GM12874 (cell line): Measurements from ENCODE around the gene AGBL5.

Experiments
- TF ChIP-seq, protein P1 (sequence below): IDR thresholded peaks from 2 replicates; pipeline ENCODE4 v1.5.1; 2011; ENCODE audit warnings: low read depth, mild to moderate bottlenecking, control low read depth, low read length, moderate library complexity; ENCODE audit not compliant: insufficient read depth

The AGBL5 gene

DNA sequence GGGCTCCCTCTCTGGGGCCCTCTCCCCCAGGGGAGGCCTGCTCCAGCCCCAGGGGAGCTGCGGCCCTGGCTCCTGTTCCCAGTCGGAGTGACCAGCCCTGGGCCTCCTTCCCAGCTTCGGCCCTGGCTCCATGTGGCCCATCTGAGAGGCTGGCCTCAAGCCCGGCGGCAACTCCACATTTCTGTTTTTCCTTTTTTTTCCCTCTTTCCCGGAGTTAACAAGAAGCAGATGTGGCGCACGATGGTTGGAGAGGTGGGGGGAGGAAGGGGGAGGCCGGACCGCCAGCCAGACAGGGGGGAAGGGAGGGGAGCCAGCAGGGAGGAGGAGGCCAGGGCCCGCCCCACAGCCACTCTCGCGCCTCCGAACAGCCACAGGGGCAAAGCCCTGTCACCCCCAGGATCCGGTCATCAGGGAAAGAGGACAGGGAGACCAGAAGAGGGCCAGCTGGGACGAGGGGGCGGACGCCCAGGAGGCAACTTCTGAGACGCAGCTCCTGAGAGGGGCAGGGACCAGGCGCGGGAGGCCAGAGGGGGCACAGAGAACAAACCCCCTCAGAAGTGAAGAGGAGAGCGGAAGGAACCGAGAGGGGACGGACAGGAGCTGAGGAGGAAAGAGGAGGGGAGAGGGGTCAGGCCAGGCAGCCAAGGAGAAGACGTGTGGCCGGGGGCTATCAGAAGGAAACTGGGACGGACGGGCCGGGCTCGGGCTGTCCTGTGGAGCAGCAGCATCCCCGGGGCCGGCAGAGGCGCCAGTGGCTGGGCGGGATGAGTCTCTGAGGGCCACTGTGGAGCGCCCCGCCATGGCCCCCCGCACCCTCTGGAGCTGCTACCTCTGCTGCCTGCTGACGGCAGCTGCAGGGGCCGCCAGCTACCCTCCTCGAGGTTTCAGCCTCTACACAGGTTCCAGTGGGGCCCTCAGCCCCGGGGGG is 27.1 kb downstream of the AGBL5 start, which contains the start of gene EMILIN1:
EMILIN1 (plus strand) TSS at position 349 of the 928 bp plus-strand sequence; CDS start at position 800, 451 bp downstream.
- TF ChIP-seq, protein P1, sequence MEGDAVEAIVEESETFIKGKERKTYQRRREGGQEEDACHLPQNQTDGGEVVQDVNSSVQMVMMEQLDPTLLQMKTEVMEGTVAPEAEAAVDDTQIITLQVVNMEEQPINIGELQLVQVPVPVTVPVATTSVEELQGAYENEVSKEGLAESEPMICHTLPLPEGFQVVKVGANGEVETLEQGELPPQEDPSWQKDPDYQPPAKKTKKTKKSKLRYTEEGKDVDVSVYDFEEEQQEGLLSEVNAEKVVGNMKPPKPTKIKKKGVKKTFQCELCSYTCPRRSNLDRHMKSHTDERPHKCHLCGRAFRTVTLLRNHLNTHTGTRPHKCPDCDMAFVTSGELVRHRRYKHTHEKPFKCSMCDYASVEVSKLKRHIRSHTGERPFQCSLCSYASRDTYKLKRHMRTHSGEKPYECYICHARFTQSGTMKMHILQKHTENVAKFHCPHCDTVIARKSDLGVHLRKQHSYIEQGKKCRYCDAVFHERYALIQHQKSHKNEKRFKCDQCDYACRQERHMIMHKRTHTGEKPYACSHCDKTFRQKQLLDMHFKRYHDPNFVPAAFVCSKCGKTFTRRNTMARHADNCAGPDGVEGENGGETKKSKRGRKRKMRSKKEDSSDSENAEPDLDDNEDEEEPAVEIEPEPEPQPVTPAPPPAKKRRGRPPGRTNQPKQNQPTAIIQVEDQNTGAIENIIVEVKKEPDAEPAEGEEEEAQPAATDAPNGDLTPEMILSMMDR, result no peak

DNA sequence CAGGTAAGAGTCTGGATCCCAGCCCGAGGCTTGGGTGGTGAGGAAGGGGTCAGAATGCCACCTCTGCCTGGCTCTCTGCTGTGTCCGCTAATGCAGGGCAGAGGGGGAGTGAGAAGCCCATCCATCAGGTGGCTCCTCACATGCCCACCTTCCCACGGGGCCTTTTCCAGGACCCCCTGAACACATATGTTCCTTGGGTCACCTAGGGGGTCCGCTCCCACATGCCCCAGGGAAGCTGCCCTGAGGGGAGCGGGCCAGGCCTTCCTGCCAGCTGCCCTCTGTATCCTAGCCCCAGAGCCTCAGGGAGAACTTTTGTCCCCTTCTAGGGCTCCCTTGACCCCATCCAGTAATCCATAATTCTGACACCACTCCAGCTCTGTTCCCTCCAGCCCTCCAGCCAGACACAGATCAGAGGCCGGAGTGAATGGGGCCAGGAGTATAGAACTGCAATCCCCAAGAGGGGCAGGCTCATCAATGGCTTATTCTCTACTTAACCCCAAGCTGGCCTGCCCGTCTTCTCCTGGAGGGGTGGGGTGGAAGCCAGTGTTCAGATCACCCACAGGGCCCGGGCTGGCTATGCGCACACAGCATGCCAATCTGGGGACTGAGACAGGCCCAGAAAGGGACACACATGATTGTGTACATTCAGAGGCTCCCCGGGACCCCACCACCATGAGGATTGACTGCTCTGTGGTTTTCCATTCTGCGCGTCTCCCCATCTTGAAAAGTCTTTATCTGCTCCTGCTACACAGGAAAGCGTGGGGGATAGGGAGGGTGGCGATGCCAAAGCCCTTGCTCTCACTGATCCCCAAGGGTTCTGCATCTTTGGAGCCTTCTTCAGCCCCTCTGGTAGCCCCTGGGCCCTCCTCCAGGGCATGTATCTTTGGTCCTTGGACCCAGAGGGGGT is 28.0 kb downstream of the AGBL5 start:
- TF ChIP-seq, protein P1, result no peak

DNA sequence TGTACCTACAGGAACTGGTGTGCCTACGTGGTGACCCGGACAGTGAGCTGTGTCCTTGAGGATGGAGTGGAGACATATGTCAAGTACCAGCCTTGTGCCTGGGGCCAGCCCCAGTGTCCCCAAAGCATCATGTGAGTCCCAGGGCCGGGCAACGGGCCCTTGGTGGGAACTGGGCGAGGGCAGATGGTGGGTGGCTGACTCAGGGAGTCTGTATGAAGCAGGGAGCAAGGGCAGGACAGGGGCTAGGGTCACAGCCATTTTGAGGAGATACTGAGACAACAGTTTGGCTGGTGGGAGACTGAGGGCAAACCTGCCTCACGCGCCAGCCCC is 28.6 kb downstream of the AGBL5 start:
- TF ChIP-seq, protein P1, result no peak

DNA sequence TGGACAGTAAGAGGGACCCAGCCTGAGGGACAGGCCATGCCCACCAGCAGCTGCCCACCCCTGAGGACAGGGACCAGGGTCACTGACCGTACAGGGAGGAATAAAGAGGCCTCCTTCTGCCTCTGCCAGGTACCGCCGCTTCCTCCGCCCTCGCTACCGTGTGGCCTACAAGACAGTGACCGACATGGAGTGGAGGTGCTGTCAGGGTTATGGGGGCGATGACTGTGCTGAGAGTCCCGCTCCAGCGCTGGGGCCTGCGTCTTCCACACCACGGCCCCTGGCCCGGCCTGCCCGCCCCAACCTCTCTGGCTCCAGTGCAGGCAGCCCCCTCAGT is 29.1 kb downstream of the AGBL5 start:
- TF ChIP-seq, protein P1, result no peak

DNA sequence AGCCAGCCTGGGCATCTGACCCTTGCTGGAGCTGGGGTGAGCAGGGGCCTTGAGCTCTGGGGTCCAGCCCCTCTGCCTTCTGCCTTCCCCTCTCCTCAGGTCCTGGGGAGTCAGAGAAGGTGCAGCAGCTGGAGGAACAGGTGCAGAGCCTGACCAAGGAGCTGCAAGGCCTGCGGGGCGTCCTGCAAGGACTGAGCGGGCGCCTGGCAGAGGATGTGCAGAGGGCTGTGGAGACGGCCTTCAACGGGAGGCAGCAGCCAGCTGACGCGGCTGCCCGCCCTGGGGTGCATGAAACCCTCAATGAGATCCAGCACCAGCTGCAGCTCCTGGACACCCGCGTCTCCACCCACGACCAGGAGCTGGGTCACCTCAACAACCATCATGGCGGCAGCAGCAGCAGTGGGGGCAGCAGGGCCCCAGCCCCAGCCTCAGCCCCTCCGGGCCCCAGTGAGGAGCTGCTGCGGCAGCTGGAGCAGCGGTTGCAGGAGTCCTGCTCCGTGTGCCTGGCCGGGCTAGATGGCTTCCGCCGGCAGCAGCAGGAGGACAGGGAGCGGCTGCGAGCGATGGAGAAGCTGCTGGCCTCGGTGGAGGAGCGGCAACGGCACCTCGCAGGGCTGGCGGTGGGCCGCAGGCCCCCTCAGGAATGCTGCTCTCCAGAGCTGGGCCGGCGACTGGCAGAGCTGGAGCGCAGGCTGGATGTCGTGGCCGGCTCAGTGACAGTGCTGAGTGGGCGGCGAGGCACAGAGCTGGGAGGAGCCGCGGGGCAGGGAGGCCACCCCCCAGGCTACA is 30.7 kb downstream of the AGBL5 start:
- TF ChIP-seq, protein P1, result no peak

DNA sequence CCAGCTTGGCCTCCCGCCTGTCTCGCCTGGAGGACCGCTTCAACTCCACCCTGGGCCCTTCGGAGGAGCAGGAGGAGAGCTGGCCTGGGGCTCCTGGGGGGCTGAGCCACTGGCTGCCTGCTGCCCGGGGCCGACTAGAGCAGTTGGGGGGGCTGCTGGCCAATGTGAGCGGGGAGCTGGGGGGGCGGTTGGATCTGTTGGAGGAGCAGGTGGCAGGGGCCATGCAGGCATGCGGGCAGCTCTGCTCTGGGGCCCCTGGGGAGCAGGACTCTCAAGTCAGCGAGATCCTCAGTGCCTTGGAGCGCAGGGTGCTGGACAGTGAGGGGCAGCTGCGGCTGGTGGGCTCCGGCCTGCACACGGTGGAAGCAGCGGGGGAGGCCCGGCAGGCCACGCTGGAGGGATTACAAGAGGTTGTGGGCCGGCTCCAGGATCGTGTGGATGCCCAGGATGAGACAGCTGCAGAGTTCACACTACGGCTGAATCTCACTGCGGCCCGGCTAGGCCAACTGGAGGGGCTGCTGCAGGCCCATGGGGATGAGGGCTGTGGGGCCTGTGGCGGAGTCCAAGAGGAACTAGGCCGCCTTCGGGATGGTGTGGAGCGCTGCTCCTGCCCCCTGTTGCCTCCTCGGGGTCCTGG is 31.4 kb downstream of the AGBL5 start:
- TF ChIP-seq, protein P1, result no peak
